GM21515 (cell line): ENCODE results near the gene CDON.

Source experiments
- ATAC-seq: cut with Tn5 transposase; IDR thresholded peaks from one replicate; pipeline ENCODE4 v1.9.1; 2021; ENCODE audit not compliant: unreplicated experiment

CDON gene

DNA sequence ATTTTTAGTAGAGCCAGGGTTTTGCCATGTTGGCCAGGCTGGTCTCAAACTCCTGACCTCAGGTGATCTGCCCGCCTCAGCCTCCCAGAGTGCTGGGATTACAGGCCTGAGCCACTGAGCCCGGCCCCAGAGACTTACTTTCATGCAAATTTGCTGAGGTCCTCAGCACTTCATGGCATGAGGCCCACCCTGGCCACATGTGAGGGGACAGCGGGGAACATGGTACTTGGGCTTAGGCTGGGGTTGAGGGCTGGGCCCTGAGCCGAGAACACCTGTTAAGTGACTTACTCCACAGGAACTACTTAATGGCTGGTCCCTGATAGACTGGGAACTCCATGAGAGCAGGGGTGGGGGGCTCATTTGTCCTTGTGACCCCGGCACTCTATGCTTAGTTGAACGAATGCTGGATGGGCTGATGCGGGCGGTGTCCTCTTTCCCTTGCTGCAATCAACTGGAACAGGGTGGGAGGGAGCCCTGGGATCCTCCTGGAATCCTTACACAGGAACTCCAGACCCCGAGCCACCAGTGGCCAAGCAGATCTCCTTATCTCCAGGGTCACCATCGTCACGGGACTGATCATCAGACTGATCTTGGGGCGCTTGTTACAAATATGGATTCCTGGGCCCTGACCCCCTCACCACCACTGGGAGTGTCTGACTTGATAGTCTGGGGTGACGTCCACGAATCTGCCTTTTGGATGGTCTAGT lies 115.8 kb downstream of the CDON start:
- no peak for ATAC-seq

DNA sequence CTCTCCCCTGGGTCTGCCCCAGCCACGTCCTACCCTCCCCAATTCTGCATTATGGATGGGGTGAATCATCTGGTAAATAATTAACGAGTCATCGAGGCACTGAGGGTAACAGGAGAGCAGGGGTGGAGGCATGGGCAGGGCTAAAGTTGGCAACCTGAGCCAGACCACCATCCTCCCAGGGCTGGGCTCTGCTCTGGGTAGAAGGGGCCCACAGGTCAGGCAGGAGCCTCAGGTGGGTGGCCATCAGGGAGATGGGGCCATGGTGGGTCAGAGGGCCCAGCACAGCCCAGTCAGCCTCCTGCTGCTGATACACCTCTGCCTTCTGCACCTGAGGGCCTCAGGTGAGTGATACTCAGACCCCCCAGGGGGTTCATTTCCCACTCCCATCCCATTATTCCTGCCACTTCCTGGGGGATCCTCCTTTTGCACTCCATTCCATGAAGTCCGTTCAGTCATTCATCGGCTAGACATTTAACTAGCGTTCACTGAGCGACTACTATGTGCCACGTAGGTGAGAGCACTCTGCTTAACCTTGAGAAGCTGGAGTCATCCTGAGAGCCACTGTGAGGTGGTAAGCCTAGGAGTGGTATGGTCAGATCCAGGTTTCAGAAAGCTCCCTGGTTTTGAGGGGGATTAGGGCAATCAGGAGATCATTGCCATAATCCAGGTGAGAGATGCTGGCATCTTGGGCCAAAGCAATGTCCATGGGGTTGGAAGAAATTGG lies 116.7 kb downstream of the CDON start, which contains the start of gene VSIG10L2:
TSS of gene VSIG10L2 (plus strand) at position 248 of the 724 bp plus-strand sequence. CDS start at position 260, 12 bp downstream.
- ATAC-seq = no peak

DNA sequence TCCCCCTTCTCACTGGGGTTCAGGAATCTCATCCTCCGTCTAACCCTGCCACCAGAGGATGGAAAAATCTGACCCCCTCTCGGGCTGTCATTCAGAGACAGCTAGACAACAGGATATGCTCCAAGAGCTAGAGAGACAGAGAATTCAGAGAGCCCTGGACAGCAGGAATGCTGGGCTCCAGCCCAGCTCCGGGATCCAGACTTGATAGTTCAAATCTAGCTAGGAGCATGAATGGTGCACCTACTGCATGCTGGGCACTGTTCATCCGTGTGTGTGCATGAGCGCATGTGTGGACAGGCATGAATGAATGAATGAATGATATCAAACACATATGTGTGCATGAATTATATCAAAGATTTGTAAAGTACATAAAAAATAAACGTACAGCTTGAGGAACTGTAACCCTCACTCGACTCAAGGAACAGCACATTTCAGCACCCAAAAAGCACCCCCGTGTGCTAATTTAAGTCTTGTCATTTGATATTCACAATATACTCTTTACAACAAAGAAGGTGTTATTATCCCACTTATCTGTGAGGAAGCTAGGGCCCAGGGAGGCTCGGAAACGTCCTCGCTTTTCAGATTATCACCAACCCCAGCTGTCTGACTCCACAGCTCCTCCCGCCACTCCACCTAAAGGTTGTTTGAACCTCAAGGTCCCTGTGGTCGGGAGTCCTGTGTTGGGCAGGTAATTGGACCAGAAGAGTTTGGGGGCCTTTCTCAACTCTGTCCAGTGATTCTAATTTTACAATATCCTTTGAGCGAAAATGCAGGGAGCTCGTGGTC lies 117.5 kb downstream of the CDON start:
- ATAC-seq = no peak

DNA sequence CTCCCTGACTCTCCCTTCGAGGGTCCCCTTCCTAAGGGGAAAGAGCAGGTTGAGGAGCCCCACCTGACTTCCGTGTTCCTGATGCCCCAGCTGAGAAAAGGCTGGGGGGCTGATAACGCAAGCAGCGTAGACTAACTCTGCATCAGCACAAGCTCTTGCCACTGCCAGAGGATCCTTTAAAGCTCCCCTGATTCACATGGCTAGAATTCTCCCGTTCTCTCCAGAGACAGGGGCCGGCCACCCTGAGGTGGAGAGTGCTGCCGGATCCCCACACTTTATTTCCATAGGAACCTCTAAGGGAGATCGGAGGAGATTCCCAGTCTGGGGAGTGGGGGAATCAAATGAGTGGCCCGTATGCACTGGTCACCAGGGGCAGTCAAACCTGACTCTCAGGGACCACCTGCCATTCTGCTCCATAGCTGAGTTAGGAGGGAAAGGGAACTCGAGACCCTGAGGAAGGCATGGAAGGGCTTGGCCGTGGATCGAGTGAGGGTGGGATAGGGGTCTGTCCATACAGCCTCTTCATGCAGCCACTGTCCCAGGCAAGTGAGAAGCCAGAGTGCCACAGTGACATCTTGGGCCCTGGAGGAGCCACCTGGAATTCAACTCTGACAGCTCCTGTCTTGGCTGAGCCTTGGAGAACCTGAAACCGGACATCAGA lies 118.2 kb downstream of the CDON start:
- ATAC-seq = no peak

DNA sequence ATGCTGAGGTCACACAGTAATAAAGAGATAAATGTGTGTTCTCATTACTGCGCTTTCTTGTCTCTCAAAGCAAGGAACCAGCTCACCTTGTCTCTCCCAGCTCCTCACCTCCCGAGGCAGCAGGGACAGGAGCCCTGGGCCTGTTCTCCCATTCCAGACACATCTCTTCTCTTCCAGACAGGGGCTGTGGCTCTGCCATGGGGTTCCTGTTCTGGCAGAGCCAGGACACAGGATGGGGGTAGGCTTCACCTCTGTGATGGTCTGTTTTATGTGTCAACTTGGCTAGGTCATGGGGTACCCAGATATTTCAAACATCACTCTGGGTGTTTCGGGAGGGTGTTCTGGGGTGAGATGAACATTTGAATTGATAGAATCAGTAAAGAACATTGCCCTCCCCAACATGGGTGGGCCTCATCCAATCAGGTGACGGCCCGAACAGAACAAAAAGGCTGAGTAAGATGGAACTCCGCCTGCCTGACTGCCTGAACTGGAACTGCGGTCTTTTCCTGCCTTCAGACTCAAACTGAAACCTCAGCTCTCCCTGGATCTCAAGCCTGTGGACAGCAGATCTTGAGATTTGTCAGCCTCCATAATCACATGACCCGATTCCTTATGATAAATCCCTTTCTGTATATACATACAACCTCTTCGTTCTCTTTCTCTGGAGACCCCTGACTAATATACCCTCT lies 118.9 kb downstream of the CDON start:
- no peak for ATAC-seq

DNA sequence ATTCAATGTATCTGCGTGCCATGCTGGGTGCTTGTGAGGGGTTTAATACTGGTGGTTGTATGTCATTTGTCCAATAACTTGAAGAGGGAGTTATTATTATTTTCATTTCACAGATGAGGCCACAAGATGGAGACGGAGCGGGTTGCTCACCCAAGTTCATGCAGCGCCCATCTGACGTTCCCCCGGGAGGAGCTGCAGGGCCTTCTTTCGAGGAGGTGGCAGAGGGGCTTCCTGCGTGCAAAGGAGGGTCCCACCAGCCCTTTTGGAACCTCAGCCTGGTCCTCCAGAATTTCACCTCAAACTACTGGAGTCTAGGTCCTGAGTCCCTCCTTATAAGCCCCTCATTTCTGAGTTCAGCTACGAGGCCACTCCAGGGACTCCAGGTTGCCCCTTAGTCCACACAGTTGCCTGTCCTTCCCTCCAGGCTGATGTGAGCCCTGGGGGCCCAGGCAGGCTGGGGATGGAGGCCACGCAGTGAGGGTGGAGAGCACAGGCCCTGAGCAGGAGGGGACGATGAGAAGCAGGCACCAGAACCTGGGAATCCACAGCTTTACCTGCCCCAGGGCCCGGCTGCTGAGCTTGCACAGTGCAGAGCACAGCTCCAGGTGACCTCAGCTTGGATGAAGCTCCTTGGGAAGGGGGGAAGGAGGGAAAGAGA lies 119.8 kb downstream of the CDON start:
- ATAC-seq = no peak

DNA sequence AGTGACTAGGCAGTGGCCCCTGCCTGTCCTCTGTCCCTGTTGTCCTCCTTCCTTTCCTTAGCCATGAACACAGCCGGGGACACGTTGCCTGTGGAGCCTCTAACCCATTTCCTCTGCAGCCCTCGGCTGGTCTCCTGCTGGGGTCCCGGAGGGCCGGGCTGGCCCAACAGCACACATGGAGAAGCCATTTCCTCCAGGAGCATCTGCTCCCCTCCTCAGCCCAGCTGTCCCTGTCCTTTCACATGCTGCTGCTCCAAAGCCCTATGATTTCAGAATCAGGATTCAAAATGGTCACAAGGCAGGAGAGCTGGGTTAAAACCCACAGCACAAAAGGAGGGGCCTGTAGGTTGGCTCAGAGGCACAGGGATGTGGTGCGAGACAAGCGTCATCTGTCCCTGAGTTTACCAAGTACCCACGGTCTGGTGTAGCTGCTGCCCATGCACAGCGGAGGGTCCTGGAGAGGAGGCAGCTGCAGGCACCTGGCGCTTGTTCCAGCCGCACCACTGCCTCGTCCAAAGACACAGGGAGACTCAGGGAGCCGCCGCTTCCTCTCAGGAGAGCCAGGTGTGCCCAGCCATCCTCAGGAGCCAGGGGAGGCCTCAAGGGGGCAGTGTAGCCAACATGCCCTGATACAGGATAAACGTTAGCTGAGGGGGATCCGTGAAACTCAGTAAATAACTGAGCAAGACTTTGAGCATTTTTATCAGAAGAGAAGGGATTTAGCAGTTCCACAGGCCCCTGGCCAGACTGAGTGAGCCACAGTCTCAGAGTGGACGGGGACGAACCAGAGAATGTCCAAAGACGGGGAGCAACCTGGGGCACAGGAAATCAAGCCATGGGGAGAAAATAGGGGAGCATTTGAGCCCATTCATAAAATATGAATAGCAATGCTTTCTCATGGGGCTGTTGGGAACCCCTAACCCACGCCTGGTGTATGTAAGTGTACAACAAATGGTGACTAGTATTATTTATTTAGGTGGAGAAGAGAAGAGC lies 120.8 kb downstream of the CDON start:
- peak; percentile 72 for ATAC-seq

DNA sequence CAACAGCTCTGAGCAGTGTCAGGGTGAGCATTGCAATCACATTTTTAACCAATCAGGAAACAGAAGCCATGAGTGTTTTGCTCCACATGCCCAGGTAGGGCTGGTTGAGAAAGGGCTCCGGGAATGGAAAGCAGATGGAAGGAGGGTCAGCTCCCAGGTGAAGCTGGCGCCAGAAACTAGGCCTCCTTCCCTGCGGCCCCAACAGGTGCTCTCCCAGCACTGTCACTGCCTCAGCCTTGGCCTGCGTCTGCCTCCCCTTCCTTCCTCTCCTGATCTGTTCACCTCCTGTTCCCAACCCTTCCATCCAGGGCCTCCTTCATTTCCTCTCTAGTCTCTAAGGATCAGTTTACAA lies 121.4 kb downstream of the CDON start:
- ATAC-seq = no peak

DNA sequence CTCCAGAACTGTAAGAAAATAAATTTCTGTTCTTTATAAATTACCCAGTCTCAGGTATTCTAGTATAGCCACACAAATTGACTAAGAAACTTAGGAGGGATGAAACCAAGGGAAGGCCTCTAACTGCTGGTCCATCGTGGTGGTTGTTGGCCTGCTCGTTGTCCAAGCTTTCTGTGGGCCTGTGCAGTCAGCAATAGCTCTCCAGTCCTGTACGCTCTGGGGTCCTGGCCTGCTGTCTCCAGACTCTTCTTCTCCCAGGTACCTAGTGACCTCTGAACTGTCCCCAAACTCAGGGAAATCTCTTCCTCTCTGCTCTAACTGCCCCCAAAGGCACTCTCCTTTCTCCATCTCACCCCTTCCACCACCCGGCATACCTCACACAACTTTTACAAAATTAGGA lies 122.5 kb downstream of the CDON start:
- ATAC-seq = no peak

DNA sequence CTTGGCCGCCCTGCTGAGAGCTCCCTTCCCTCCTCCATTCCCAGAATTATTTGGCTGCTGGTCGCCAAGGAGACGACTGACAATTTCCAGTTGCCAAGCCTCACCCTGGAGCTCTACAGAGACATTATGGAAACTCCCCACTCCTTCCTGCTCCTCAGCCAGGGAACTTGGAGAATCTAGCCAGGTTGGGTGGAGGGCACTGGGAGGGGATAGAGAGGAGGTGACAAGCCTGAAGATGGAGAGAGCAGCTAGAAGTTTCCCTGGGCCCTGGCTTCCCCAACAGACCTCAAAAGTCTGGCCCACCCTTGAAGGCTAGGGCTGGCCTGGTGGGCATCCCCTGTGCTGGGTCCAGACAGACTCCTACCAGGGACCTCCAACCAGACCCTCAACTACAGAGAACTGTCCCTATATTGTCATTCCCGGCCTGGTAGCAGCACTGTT lies 123.6 kb downstream of the CDON start:
- ATAC-seq = no peak

DNA sequence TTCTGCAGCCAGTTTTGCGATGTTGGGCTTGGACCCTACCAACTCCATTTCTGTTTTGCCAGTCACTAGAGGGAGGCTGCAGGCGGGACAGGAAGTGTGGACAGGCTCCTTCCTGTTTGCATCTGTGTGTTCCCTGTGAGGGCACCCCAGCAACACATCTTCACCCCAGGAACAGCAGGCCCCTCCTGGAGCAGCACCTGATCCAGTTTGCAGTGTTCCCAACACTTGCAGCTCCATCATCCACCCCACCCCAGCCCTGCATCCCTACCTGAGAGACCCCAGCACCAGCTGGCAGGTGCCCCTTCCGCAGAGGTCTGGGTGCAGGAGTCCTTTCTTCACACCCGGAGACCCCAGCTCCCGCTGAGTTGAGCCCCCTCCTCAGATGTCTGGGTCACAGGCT lies 124.2 kb downstream of the CDON start:
- ATAC-seq = no peak

DNA sequence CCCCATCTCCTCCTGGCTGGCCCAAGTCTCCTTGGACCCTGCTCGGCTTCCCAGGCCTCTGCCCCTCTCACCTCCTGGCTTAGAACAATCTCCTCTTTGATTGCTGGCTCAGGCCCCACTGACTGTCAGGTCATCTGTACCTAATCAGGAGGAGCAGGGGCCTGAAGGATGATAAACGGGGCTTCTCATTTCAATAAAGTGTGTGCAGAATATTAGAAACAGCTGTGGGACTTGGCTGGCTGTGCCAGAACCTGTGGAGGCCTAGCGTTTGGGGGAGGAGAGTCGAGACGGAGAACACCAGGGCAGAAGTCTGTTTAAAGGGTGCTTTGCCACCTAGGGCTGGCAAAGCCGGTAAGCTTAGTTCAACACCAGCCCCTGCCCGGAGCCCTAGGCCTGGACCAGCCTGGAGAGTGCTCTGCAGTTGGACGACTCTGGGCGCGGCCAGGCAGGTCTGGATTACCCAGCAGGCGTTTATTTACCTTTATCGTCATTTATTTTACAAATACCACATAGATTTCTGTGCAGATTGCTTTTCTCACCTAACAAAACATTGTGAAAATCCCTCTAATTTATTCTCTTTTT lies 127.0 kb downstream of the CDON start:
- no peak for ATAC-seq

DNA sequence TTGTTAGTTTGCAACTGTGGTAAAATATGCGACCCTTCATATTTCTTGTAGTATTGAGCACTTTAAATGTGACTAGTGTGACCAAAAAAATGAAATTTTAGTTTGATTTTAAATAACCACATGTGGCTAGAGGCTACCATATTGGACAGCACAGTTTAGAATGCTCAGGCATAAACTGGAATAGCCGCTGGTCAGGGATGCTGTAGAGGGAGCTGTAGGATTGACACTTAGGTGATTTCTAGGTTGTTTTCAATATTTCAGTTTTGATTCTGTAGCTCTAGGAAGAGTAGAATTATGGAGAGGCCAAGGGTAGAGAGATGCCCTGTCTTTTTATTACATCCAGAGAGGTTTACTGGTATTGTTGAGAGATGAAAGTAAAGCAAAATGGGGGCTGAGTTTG lies 127.6 kb downstream of the CDON start:
- ATAC-seq = no peak

DNA sequence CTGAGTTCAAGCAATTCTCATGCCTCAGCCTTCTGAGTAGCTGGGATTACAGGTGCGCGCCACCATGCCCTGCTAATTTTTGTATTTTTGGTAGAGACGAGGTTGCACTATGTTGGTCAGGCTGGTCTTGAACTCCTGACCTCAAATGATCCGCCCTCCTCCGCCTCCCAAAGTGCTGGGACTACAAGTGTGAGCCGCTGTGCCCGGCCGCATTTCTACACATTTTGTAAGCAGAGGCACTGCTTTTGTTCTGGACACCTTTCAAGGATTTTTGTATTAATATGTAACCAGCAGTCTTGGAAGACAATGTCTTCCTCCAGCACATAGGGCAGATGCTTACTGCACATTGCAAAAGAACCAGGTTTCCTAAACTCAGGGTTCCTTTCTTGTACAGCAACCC lies 128.2 kb downstream of the CDON start:
- no peak for ATAC-seq

DNA sequence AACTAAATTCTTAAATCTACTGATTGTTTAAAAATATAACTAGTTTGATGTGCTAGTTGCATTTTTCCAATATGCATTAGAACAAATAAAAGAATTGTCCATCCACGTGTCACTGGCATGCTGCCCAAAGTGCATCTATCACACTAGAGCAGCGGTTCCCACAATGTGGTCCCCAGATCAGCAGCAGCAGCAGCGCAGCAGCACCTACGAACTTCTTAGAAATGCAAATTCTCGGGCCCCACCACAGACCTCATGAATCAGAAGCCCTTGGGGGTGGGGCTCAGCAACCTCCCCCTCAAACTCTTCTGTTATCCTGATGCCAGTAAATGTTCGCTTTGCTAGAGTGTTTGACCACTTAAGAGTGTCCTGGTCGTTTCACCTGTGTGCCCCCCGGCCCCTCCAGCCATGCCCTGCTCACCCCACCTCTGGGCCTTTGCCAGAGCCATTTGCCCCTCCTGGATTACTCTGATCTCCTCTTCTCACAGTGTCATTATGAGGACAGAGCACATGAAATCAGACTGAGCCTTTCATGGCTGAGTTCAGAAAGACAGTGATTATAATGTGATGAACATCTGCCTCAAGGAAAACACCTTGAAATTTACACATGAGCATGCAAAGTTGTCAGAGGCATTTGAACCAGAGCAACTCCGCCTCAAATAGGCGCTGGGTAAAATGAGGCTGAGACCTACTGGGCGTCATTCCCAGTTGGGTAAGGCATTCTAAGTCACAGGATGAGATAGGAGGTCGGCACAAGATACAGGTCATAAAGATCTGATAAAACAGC lies 129.4 kb downstream of the CDON start:
- ATAC-seq = no peak

DNA sequence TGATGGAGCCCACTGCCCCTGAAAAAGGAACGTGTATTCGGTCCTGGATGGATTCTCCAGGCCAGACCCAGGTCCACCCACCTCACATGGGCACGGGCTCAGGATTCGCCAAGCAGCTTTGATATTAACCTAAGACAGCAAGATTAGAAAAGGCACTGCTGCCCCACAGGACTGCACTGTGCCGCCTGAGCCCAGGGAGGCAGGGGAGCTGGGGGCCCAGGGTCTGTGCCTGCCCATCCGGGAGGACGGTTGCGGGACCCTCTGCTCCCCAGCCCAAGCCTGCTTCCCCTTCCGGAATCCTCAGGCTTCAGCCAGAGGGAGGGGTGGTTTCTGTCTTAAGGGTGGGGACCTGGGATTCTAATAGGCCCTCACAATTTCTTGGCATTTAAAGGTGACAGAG lies 130.4 kb downstream of the CDON start:
- no peak for ATAC-seq

DNA sequence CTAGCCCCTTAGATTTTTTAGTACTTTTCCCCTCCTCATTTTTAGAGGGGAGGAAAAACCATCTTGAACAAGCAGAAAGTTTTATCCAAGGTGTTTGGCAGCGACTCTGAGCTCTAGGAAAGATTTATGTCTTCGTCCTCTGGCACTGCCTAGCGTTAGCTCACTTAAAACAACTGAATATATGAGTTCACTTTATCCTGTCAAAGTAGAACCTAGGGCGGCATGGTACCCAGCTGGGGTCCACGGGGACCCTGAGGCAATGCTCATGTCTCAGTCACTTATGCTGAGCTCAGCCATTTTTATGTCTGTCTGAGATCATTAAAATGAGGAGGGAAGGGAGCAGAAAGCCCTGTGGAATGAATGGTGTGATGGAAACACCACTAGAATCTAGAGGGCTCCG lies 131.0 kb downstream of the CDON start:
- no peak for ATAC-seq

DNA sequence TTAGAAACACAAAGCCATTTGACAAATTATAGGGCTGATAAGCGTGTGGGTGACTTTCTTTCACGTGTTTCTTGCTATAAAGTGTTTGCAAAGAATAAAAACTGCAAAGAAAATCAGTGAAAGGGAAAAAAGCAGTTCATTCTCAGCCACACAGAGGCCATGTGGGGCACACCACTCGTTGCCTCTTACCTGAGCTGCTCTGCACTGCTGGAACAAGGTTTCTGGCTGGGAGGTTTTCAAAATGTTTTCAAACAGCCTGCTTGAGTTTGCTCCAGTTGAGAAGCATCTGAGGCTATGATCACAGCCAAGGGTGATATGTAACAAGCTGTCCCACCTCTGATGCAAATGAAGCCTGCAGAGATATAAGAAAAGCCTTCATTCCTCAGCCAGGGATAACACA lies 131.6 kb downstream of the CDON start:
- ATAC-seq = no peak
